Right renal pelvis (tissue), 4 donors: Measurements from ENCODE around the gene PSME3. TPM values are rescaled to one million over a fixed set of nuclear protein-coding genes. Genes with fewer than 3 reads are reported as not detected.
"Not testable (repeated sequence)": the region's sequence is repeated elsewhere in the genome, so short reads cannot be mapped to it uniquely, and the experiment has no call there.

ENCODE experiments used
- DNase-seq, 4 donors: peaks; one replicate each; pipeline ENCODE4 v3.0.0-alpha.2; 2013; ENCODE audit warnings: low read depth in 4 of 4, low spot score in 3 of 4, missing footprints in 1 of 4
- polyA plus RNA-seq, 4 donors: library from polyadenylated mRNA; unstranded; fragments of 120-200 nt; gene quantifications; one replicate each; pipeline ENCODE4 v1.2.1, GENCODE V29; 2013; ENCODE audit not compliant: insufficient read length in 4 of 4

The PSME3 gene
- polyA plus RNA-seq, 4 donors, result 107 to 121 (median 119) TPM

DNA sequence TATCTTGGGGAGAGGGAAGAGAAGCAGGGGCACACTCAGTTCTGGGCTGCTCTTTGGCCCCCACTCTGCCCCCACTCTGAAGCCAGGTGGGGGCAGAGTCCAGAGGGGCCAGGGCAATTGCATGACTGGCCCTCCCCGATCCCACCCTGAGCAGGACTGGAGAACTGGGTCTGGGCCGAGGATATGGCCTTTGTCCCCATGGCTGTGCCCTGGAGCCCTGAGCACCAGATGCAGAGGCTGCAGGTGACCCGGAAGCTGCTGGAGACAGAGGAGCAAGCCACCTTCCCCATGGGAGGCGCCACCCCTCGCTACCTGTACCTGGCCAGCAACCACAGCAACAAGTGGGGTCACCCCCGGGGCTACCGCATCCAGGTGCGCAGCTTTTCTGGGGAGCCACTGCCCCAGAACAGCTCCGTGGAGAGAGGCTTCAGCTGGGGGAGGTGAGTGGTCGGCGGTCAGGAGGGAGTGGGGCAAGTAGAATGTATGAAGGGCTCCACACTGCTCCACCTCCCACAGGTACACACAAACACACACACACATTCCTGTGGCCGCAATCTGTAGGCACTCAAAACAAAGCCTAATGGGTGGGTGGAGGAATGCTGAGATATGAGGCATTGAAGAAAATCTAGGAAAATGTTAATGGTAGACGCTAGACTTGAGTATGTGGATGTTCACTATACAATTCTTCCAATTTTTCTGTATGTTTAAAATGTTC is 39.2 kb downstream of the PSME3 start:
- no peak for DNase-seq

GRCh38 chr17:42873315-42873714 is 40.1 kb downstream of the PSME3 start:
- no peak for DNase-seq

- DNase-seq, result not testable (repeated sequence)
Measured at GRCh38 chr17:42873932-42874695, 40.9 kb downstream of the PSME3 start.

- no peak for DNase-seq
Measured at GRCh38 chr17:42877037-42877436, 43.8 kb downstream of the PSME3 start.

DNA sequence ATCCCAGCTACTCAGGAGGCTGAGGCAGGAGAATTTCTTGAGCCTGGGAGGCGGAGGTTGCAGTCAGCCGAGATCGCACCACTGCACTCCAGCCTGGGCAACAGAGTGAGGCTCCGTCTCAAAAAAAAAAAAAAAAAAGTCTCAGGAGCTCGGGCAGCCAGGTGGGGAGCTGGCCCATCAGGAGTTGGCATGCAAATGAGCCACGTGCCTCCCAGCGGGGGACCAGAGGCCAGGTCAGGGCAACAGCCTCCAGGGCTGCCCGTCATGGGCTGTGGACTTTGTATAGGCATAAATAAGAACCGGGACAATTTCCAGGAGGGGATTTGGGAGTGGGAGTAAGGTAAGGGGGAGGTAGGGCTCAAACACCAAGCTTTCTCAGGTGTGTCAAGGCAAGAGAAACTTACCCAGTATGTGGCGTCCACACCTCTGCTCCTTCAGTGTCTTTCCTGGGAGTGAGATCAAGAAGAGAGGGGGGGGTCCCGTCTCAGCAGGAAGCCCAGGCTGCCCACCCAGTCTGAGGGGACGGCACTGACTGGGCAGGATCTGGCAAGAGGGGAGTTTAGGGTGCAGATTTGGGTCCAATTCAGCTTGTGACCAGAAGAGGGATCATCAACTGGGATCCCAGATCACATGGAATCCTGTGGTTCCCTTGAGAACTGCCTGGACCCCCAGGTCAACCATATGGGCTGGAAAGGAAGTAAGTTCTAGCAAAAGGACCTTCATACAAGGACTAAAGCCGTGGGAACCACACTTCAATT is 45.1 kb downstream of the PSME3 start:
- no peak for DNase-seq

- DNase-seq, result no peak
Measured at GRCh38 chr17:42878924-42879595, 45.9 kb downstream of the PSME3 start.

DNA sequence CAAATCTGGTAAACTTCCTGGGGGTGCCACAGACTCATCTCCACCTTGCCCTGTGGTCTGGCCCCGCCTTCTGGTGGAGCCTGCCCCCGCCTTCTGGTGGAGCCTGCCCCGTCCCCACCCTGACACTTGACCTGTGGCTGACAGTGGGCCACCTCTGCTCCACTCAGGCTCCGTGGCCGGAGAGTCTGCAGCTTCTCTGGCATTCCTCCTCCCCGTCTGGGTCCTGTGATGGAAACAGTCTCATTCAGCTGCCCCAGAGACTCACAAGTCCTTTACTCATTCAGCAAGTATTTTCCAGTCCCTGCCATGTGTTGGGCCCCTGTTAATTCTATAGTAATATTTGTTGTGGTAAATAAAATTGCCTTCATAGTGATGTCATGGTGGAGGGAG is 46.4 kb downstream of the PSME3 start:
- DNase-seq, result no peak

DNA sequence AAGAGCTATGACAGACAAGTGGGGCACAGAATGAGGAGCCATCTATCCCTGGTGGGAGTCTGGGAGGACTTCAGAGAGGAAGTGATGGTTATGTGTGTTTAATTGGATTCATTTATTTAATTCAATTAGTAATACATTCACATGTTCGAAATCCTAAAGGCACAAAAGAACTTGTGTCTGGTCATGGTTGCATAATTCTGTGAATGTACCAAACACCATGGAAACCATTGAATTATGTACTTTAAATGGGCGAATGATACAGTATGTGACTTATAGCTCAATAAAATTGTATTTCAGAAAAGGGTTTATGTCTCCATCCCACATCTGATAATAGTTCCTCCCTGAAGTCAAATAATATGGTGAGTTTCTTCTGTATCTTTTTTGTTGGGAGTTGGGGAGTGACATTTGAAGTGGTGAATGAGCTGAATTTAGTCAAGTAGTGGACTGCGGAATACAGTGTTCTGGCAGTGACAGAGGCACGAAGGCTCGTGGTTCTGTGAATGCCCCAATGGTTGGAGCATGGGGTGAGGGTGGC is 47.6 kb downstream of the PSME3 start:
- no peak for DNase-seq

DNA sequence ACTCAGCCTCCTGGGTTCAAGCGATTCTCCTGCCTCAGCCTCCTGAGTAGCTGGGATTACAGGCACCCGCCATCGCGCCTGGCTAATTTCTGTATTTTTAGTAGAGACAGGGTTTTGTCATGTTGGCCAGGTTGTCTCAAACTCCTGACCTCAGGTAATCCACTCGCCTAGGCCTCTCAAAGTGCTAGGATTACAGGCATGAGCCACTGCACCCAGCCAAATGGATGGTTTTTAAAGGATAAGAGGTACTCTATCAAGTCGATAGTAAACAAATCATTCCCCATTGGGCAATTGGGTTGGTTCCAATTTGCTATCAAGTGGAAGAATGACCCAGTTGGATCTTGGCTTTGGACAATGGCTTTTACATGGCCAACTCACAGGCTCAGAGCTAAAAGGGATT is 48.5 kb downstream of the PSME3 start:
- DNase-seq, result not testable (repeated sequence)

- no peak for DNase-seq
Measured at GRCh38 chr17:42882166-42882565, 49.0 kb downstream of the PSME3 start.

- DNase-seq, result no peak
Measured at GRCh38 chr17:42883802-42884558, 50.8 kb downstream of the PSME3 start.

DNA sequence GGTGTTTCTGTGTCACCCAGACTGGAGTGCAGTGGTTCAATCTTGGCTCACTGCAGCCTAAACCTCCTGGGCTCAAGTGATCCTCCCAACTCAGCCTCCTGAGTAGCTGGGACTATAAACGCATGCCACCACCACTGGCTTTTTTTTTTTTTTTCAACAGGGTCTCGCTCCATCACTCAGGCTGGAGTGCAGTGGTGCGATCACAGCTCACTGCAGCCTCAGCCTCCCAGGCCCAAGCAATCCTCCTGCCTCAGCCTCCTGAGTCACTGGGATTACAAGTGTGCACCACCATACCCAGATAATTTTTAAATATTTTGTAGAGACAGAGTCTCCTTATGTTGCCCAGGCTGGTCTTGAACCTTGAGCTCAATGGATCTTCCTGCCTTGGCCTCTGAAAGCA is 52.6 kb downstream of the PSME3 start:
- not testable (repeated sequence) for DNase-seq

- DNase-seq, result no peak
Measured at GRCh38 chr17:42886283-42887176, 53.3 kb downstream of the PSME3 start.

DNA sequence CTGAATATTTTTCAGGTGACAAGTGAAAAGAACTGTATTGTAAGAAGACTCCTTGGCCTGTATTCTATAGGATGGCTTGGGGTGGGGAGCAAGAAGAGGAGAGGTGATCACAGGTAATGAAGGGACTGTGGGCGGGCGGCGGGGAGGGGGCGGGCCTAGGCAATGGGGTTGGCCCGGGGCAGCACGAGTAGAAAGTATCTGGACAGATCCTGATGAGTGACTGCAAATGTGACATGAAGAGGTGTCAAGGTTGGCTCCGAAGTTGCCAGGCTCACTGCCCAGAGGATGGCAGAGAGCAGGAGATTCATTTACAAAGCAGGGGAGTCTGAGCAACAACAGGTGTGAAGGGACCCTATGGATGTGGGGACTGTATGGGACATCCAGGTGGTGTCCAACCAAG is 56.6 kb downstream of the PSME3 start:
- DNase-seq, result no peak

DNA sequence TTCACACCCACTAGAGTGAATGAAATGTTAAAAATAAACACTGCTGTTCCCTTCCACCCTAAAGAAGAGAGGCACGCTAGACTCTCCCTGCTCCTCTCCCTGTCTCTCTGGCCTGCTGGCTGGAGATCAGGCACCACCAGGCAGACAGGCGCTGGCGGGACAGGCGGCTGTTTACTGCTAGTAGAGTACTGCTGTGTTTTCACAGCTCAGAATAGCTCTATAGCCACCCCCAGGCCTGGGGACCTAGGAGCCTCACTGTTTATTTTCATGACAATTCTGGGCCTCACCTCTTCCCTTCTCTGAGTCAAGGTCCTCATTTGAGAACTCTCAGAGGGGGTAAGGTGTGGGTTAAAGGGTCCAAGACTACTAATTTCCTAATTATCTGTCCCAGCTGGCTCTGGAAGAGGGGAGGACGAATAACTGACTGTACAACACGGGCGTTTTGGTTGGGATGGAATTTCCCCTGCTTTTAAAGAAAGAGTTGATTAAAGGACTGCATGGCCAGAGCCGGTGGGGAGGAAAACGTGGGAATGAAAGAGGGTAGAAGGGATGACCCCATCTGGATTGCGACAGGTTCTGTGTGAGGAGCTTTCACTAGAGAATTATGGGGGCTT is 58.4 kb downstream of the PSME3 start:
- DNase-seq, result no peak

DNA sequence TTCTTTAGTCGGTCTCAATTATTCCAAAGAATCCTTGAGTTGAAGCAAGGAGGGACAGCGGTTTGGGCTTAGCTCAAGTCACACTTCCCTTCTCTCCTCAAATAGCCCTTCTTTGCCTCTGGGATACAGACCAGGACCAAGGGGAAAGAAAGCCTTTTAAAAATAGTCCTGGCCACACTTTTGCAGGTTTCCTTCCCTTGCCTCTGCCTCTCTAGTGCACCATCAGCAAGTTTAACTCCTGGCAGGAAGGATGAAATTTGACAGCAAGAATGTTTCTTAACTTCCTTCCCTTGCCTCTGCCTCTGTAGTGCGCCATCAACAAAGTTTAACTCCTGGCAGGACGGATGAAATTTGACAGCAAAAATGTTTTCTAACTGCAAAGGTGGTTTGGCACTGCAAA is 60.2 kb downstream of the PSME3 start:
- no peak for DNase-seq
